HG03460 (cell line): ENCODE results near the gene KRT17.
"Not testable (repeated sequence)": the region's sequence is repeated elsewhere in the genome, so short reads cannot be mapped to it uniquely, and the experiment has no call there.

Source experiments
- ATAC-seq: cut with Tn5 transposase; IDR thresholded peaks from one replicate; pipeline ENCODE4 v1.9.1; 2021; ENCODE audit not compliant: unreplicated experiment

Gene KRT17

GRCh38 chr17:41578971-41579370 lies 45.4 kb downstream of the KRT17 start:
- ATAC-seq, result no peak

- no peak for ATAC-seq
Observed at GRCh38 chr17:41578538-41578937, 45.8 kb downstream of the KRT17 start.

GRCh38 chr17:41576740-41577139 lies 47.6 kb downstream of the KRT17 start:
- not testable (repeated sequence) for ATAC-seq

- ATAC-seq, result no peak
Observed at GRCh38 chr17:41575336-41575735, 49.0 kb downstream of the KRT17 start.

GRCh38 chr17:41571561-41572434 lies 52.6 kb downstream of the KRT17 start, which contains the start of gene KRT9:
TSS of gene KRT9 (minus strand) at chr17:41572059. CDS start at chr17:41571992, 67 bp downstream.
- no peak for ATAC-seq
